ENCODE data around the gene RALGPS1. TPM values are rescaled to one million over a fixed set of nuclear protein-coding genes. Genes with fewer than 3 reads are reported as not detected.
"Not testable (repeated sequence)": the region's sequence is repeated elsewhere in the genome, so short reads cannot be mapped to it uniquely, and the experiment has no call there.

The RALGPS1 gene
- total and polyA plus RNA-seq, 3 experiments from 2014 or later: 1.6 to 3.2 (median 2.4) TPM

GRCh38 chr9:127168756-127169574 is 254.4 kb downstream of the RALGPS1 start:
- ChIA-PET POLR2A (no interaction called here), CTCF (no interaction called here)
- H3K36me3 Mint-ChIP-seq: peaks cover 7 to 17% (median 9%) of the 10 kb centered on the region in 3 donors
- no peaks in the 10 kb centered on the region for H3K27me3 ChIP-seq (ENCODE audit: insufficient read depth, low read length, poor library complexity, severe bottlenecking)
- peaks cover 0 to under 1% (median 0%) of the 10 kb centered on the region in 3 donors for H3K4me1 Mint-ChIP-seq
- no peak for DNase-seq
- peaks cover 0 to 1% of the 10 kb centered on the region in 2 donors for H3K27me3 Mint-ChIP-seq
- peak overlapping the region in 3 of 8 donors; percentile 11 to 52 (median 32) for H3K27ac Mint-ChIP-seq
- H3K36me3 ChIP-seq (ENCODE audit: insufficient read depth, low read length): no peaks in the 10 kb centered on the region
- H3K4me3 Mint-ChIP-seq: no peak overlapping the region
- H3K9me3 ChIP-seq (ENCODE audit: low read length): no peaks in the 10 kb centered on the region
- no peaks in the 10 kb centered on the region for H3K4me1 ChIP-seq (ENCODE audit: insufficient read depth, low read length)
- H3K4me3 ChIP-seq (ENCODE audit: low read length): no peak overlapping the region
- H3K9me3 Mint-ChIP-seq: no peaks in the 10 kb centered on the region
- no peak overlapping the region for H3K27ac ChIP-seq (ENCODE audit: low read depth, low read length)

GRCh38 chr9:127169575-127169883 is 254.9 kb downstream of the RALGPS1 start:
- Mint-ChIP-seq H3K36me3 (peaks cover 7 to 20% (median 9%) of the 10 kb centered on the region in 3 donors), H3K4me3 (no peak overlapping the region), H3K27ac (no peak overlapping the region), H3K27me3 (peaks cover 0 to 1% of the 10 kb centered on the region in 2 donors), H3K9me3 (no peaks in the 10 kb centered on the region), H3K4me1 (no peaks in the 10 kb centered on the region)
- no peak for DNase-seq
- Histone ChIP-seq H3K9me3 (ENCODE audit: low read length) (no peaks in the 10 kb centered on the region), H3K27ac (ENCODE audit: low read depth, low read length) (no peak overlapping the region), H3K36me3 (ENCODE audit: insufficient read depth, low read length) (no peaks in the 10 kb centered on the region), H3K4me1 (ENCODE audit: insufficient read depth, low read length) (no peaks in the 10 kb centered on the region), H3K4me3 (ENCODE audit: low read length) (no peak overlapping the region), H3K27me3 (ENCODE audit: insufficient read depth, low read length, poor library complexity, severe bottlenecking) (no peaks in the 10 kb centered on the region)
- POLR2A ChIA-PET: no interaction called here
- CTCF ChIA-PET: no interaction called here

DNA sequence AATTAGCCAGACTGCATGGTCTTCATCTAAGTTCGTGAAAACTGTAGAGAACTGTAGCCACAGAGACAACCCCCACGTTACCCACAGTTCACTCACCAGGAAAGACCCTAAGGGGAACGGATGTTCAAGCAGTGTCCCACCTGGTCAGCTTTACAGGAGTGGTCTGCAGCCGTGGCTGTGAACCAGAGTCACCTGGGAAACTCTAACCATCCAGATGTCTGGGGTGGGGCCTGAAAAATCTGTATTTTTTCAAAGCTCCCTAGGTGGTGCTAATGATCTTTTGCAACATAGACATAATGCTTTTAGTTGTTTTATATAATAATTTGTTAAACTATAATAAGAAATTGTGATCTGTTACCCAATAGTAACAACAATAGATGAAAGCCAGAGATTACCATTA is 255.5 kb downstream of the RALGPS1 start:
- DNase-seq: no peak
- H3K36me3 Mint-ChIP-seq: peaks cover 8 to 21% (median 9%) of the 10 kb centered on the region in 3 donors
- H3K27ac Mint-ChIP-seq: no peak overlapping the region
- no peak overlapping the region for H3K4me3 Mint-ChIP-seq
- H3K4me1 Mint-ChIP-seq: no peaks in the 10 kb centered on the region
- no peaks in the 10 kb centered on the region for H3K36me3 ChIP-seq (ENCODE audit: insufficient read depth, low read length)
- H3K9me3 ChIP-seq (ENCODE audit: low read length): no peaks in the 10 kb centered on the region
- H3K27me3 Mint-ChIP-seq: peaks cover 0 to 1% of the 10 kb centered on the region in 2 donors
- ChIA-PET POLR2A (no interaction called here), CTCF (no interaction called here)
- H3K4me1 ChIP-seq (ENCODE audit: insufficient read depth, low read length): no peaks in the 10 kb centered on the region
- no peak overlapping the region for H3K4me3 ChIP-seq (ENCODE audit: low read length)
- no peaks in the 10 kb centered on the region for H3K9me3 Mint-ChIP-seq
- H3K27me3 ChIP-seq (ENCODE audit: insufficient read depth, low read length, poor library complexity, severe bottlenecking): no peaks in the 10 kb centered on the region
- H3K27ac ChIP-seq (ENCODE audit: low read depth, low read length): no peak overlapping the region

DNA sequence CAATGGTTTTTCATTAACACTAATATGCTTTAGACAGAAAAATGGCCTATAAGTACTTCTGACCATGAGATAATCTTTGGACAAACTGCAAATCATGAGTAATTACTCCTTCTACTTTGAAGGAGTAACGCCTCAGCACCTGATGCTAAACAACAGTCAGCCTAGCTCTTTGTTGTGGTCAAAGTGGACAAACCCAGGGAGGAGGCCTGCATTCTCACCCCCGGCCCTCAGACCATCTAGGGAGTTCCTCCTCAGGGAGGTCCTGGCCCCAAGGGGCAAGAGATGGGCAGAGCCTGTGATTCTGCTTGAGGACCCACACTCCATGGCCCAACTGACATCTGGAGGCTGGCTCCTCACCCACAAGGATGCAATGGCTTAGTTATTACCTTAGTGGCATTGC is 256.1 kb downstream of the RALGPS1 start:
- Histone ChIP-seq H3K27me3 (ENCODE audit: insufficient read depth, low read length, poor library complexity, severe bottlenecking) (no peaks in the 10 kb centered on the region), H3K4me1 (ENCODE audit: insufficient read depth, low read length) (no peaks in the 10 kb centered on the region), H3K36me3 (ENCODE audit: insufficient read depth, low read length) (no peaks in the 10 kb centered on the region), H3K27ac (ENCODE audit: low read depth, low read length) (no peak overlapping the region), H3K4me3 (ENCODE audit: low read length) (no peak overlapping the region), H3K9me3 (ENCODE audit: low read length) (no peaks in the 10 kb centered on the region)
- ChIA-PET POLR2A (no interaction called here), CTCF (no interaction called here)
- Mint-ChIP-seq H3K4me1 (no peaks in the 10 kb centered on the region), H3K4me3 (no peak overlapping the region), H3K9me3 (no peaks in the 10 kb centered on the region), H3K27ac (no peak overlapping the region), H3K27me3 (peaks cover 0 to 1% of the 10 kb centered on the region in 2 donors), H3K36me3 (peaks cover 9 to 22% (median 10%) of the 10 kb centered on the region in 3 donors)
- DNase-seq: no peak

DNA sequence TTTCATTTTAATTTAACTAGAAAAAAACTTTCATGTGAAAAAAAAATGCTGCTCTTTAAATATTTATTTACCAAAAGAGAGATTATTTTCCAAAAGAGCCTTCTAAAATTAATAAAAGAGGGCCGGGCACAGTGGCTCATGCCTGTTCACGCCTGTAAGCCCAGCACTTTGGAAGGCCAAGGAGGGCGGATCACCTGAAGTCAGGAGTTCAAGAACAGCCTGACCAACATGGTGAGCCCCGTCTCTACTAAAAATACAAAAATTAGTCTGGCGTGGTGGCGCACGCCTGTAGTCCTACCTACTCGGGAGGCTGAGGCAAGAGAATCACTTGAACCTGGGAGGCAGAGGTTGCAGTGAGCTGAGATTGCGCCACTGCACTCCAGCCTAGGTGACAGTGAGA is 256.8 kb downstream of the RALGPS1 start:
- Mint-ChIP-seq H3K36me3 (peaks cover 9 to 24% (median 13%) of the 10 kb centered on the region in 3 donors), H3K27ac (peak overlapping the region in 1 of 8 donors; percentile 47)
- POLR2A ChIA-PET; H3K4me1 ChIP-seq (ENCODE audit: insufficient read depth, low read length); H3K36me3 ChIP-seq (ENCODE audit: insufficient read depth, low read length); H3K4me3 Mint-ChIP-seq; H3K9me3 Mint-ChIP-seq; H3K27ac ChIP-seq (ENCODE audit: low read depth, low read length); DNase-seq; H3K4me1 Mint-ChIP-seq; H3K4me3 ChIP-seq (ENCODE audit: low read length); H3K27me3 ChIP-seq (ENCODE audit: insufficient read depth, low read length, poor library complexity, severe bottlenecking); CTCF ChIA-PET; H3K9me3 ChIP-seq (ENCODE audit: low read length); H3K27me3 Mint-ChIP-seq: not testable (repeated sequence)

- no peaks in the 10 kb centered on the region for H3K36me3 ChIP-seq (ENCODE audit: insufficient read depth, low read length)
- H3K27me3 ChIP-seq (ENCODE audit: insufficient read depth, low read length, poor library complexity, severe bottlenecking): no peaks in the 10 kb centered on the region
- Mint-ChIP-seq H3K4me3 (no peak overlapping the region), H3K4me1 (no peaks in the 10 kb centered on the region), H3K36me3 (peaks cover 9 to 26% (median 13%) of the 10 kb centered on the region in 3 donors), H3K27me3 (no peaks in the 10 kb centered on the region), H3K9me3 (no peaks in the 10 kb centered on the region), H3K27ac (no peak overlapping the region)
- no peak overlapping the region for H3K4me3 ChIP-seq (ENCODE audit: low read length)
- H3K9me3 ChIP-seq (ENCODE audit: low read length): no peaks in the 10 kb centered on the region
- H3K27ac ChIP-seq (ENCODE audit: low read depth, low read length): no peak overlapping the region
- CTCF ChIA-PET: no interaction called here
- H3K4me1 ChIP-seq (ENCODE audit: insufficient read depth, low read length): no peaks in the 10 kb centered on the region
- POLR2A ChIA-PET: no interaction called here
- DNase-seq: no peak
These were observed 257.6 kb downstream of the RALGPS1 start for GRCh38 chr9:127172066-127172707.

- peak overlapping the region in 1 of 8 donors; percentile 34 for H3K27ac Mint-ChIP-seq
- no peak for DNase-seq
- peaks cover 5 to 21% (median 10%) of the 10 kb centered on the region in 3 donors for H3K36me3 Mint-ChIP-seq
- no peak overlapping the region for H3K4me3 ChIP-seq (ENCODE audit: low read length)
- no peaks in the 10 kb centered on the region for H3K4me1 Mint-ChIP-seq
- CTCF ChIA-PET: no interaction called here
- no peaks in the 10 kb centered on the region for H3K9me3 ChIP-seq (ENCODE audit: low read length)
- H3K9me3 Mint-ChIP-seq: no peaks in the 10 kb centered on the region
- no peaks in the 10 kb centered on the region for H3K27me3 ChIP-seq (ENCODE audit: insufficient read depth, low read length, poor library complexity, severe bottlenecking)
- no peak overlapping the region for H3K4me3 Mint-ChIP-seq
- no peaks in the 10 kb centered on the region for H3K27me3 Mint-ChIP-seq
- H3K4me1 ChIP-seq (ENCODE audit: insufficient read depth, low read length): no peaks in the 10 kb centered on the region
- no peak overlapping the region for H3K27ac ChIP-seq (ENCODE audit: low read depth, low read length)
- POLR2A ChIA-PET: no interaction called here
- H3K36me3 ChIP-seq (ENCODE audit: insufficient read depth, low read length): no peaks in the 10 kb centered on the region
These were observed 258.5 kb downstream of the RALGPS1 start for GRCh38 chr9:127173063-127173462.

GRCh38 chr9:127174386-127175318 is 260.1 kb downstream of the RALGPS1 start:
- CTCF ChIA-PET: no interaction called here
- Histone ChIP-seq H3K9me3 (ENCODE audit: low read length) (no peaks in the 10 kb centered on the region), H3K4me1 (ENCODE audit: insufficient read depth, low read length) (no peaks in the 10 kb centered on the region), H3K4me3 (ENCODE audit: low read length) (no peak overlapping the region), H3K27me3 (ENCODE audit: insufficient read depth, low read length, poor library complexity, severe bottlenecking) (no peaks in the 10 kb centered on the region), H3K27ac (ENCODE audit: low read depth, low read length) (no peak overlapping the region), H3K36me3 (ENCODE audit: insufficient read depth, low read length) (no peaks in the 10 kb centered on the region)
- Mint-ChIP-seq H3K36me3 (peaks cover 0 to 14% (median 6%) of the 10 kb centered on the region in 3 donors), H3K4me1 (no peaks in the 10 kb centered on the region), H3K27ac (no peak overlapping the region), H3K9me3 (no peaks in the 10 kb centered on the region), H3K27me3 (no peaks in the 10 kb centered on the region), H3K4me3 (no peak overlapping the region)
- POLR2A ChIA-PET: no interaction called here
- no peak for DNase-seq

Data from CD8-positive, alpha-beta memory T cell (primary cell).